ENCODE results near the gene LRMDA. TPM values are rescaled to one million over a fixed set of nuclear protein-coding genes. Genes with fewer than 3 reads are reported as not detected.

Gene LRMDA
- total and polyA plus RNA-seq, 2 of the 8 experiments (the other 6 are each of a cell fraction or from before 2014, with no cell fraction given): 0.86 to 2.8 TPM

GRCh38 chr10:75616076-75616475, 184.7 kb downstream of the LRMDA start:
- Histone ChIP-seq H3K36me3 (ENCODE audit: control insufficient read depth in 2 of 4, insufficient read depth in 4 of 4, low read length in 3 of 4) (no peaks in the 10 kb centered on the region), H3K27ac (ENCODE audit: low read depth, low read length) (no peak overlapping the region), H3K56ac (replicated peaks; ENCODE audit: insufficient read length, low read depth, low read length) (no peak overlapping the region), H3K4ac (replicated peaks; ENCODE audit: insufficient read length, low read depth, low read length) (no peak overlapping the region), H3K4me1 (replicated peaks in 1 of 4; ENCODE audit: control insufficient read depth in 3 of 4, insufficient read depth in 4 of 4, low read length in 3 of 4) (peaks cover 0 to 6% (median 3%) of the 10 kb centered on the region in 4 experiments; a peak in 3 of 7 replicates), H3K14ac (ENCODE audit: insufficient read length) (no peak overlapping the region), H4K91ac (replicated peaks; ENCODE audit: insufficient read length, low read length) (no peak overlapping the region), H3K4me3 (ENCODE audit: extremely low read depth in 1 of 4, insufficient read depth in 2 of 4, low read depth in 3 of 4, low read length in 4 of 4) (no peak overlapping the region), H3K27me3 (replicated peaks in 1 of 4; ENCODE audit: control insufficient read depth in 3 of 4, extremely low read depth in 1 of 4, insufficient read depth in 3 of 4, low read length in 3 of 4) (no peaks in the 10 kb centered on the region), H4K5ac (ENCODE audit: insufficient read length, low read depth, low read length) (no peak overlapping the region), H3K23ac (ENCODE audit: insufficient read length) (no peak overlapping the region), H2BK20ac (ENCODE audit: low read length) (no peak overlapping the region), H4K20me1 (replicated peaks in 1 of 2; ENCODE audit: control insufficient read depth in 1 of 2, insufficient read depth in 2 of 2, low read length in 2 of 2) (no peaks in the 10 kb centered on the region), H3K79me1 (ENCODE audit: low read depth, low read length) (no peaks in the 10 kb centered on the region), H2BK5ac (ENCODE audit: low read depth, low read length) (no peak overlapping the region), H4K8ac (ENCODE audit: extremely low read depth, insufficient read depth, low read length) (no peak overlapping the region), H2AFZ (ENCODE audit: low read length) (no peak overlapping the region), H2BK12ac (ENCODE audit: low read depth, low read length) (no peak overlapping the region), H3K18ac (ENCODE audit: extremely low read depth, low read length) (no peak overlapping the region), H3K4me2 (ENCODE audit: insufficient read depth in 1 of 2, low read depth in 2 of 2, low read length in 2 of 2) (no peak overlapping the region), H3K9ac (replicated peaks in 1 of 4; ENCODE audit: extremely low read depth in 1 of 4, low read depth in 3 of 4, low read length in 3 of 4) (no peak overlapping the region), H3K23me2 (ENCODE audit: low read depth, low read length) (no peaks in the 10 kb centered on the region), H2BK120ac (replicated peaks; ENCODE audit: low read depth, low read length) (no peak overlapping the region), H3K79me2 (ENCODE audit: control insufficient read depth in 1 of 2, insufficient read depth in 2 of 2, low read length in 2 of 2) (no peaks in the 10 kb centered on the region), H2AK5ac (ENCODE audit: low read depth, low read length) (no peak overlapping the region), H2BK15ac (ENCODE audit: low read length) (no peak overlapping the region), H3K9me3 (ENCODE audit: insufficient read depth in 2 of 2, low read depth in 1 of 2, low read length in 1 of 2) (no peaks in the 10 kb centered on the region)
- TF ChIP-seq EZH2 (IDR thresholded peaks at IDR 0.05; ENCODE audit: low read depth, low read length, severe bottlenecking) (no peak), POLR2AphosphoS5 (IDR thresholded peaks at IDR 0.05; ENCODE audit: low read depth, low read length) (no peak), SRF (IDR thresholded peaks at IDR 0.05; ENCODE audit: low read depth, low read length) (no peak), SIRT6 (IDR thresholded peaks at IDR 0.05; ENCODE audit: low read length) (no peak), CTCF (IDR thresholded peaks at IDR 0.05; ENCODE audit: control extremely low read depth in 1 of 3, insufficient read depth in 1 of 3, low read depth in 1 of 3, low read length in 3 of 3) (no peak)
- TF ChIP-seq, protein P1, sequence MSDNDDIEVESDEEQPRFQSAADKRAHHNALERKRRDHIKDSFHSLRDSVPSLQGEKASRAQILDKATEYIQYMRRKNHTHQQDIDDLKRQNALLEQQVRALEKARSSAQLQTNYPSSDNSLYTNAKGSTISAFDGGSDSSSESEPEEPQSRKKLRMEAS (IDR thresholded peaks at IDR 0.05): no peak
- ChIA-PET CTCF (ENCODE audit: partially characterized antibody) (no interaction called here), POLR2A (ENCODE audit: partially characterized antibody) (no interaction called here)
- WGBS, 2 experiments (ENCODE audit: extremely low coverage in 1 of 2, insufficient coverage in 1 of 2, insufficient read length in 1 of 2, insufficient replicate concordance in 2 of 2, low coverage in 1 of 2, low lambda C conversion rate in 2 of 2, missing lambda C conversion rate in 1 of 2): 88% methylated on average over 3 of the region's 3 CpGs; no CpG with 5 or more reads in 1 of the 2 experiments
- FAIRE-seq: no peak
- DNase-seq (ENCODE audit: low read depth in 1 of 2, low spot score in 2 of 2): no peak
